HepG2 (cell line): ENCODE measurements around the gene TRPT1. TPM values are rescaled to one million over a fixed set of nuclear protein-coding genes. Genes with fewer than 3 reads are reported as not detected.
A peak's percentile ranks its signal among the peaks of the same experiment; 100 is the strongest.

ENCODE experiments used
- EHMT2 ChIP-seq: fragments of 200-600 bp; sonication (generic); IDR thresholded peaks from 2 replicates; pipeline ENCODE4 v1.7.0; 2017; ENCODE audit warnings: antibody characterized with exemption, low read depth, low read length, borderline replicate concordance
- HOXA5 ChIP-seq: sonication (generic); formaldehyde crosslinking; IDR thresholded peaks from 2 replicates; pipeline ENCODE4 v1.4.0; 2020; ENCODE audit warnings: missing genetic modification reagents
- NFKBIZ ChIP-seq: IDR thresholded peaks from 2 replicates; pipeline ENCODE4 v1.6.1; 2018; ENCODE audit warnings: missing genetic modification reagents, missing compliant biosample characterization
- NKX3-1 ChIP-seq: sonication (generic); formaldehyde crosslinking; IDR thresholded peaks from 2 replicates; pipeline ENCODE4 v1.5.0; 2020; ENCODE audit warnings: missing genetic modification reagents
- POGZ ChIP-seq: sonication (generic); formaldehyde crosslinking; IDR thresholded peaks from 2 replicates; pipeline ENCODE4 v1.4.0; 2020; ENCODE audit warnings: mild to moderate bottlenecking, missing genetic modification reagents
- RBAK ChIP-seq: sonication (generic); formaldehyde crosslinking; IDR thresholded peaks from 2 replicates; pipeline ENCODE4 v1.5.1; 2020; ENCODE audit warnings: mild to moderate bottlenecking, missing genetic modification reagents
- RCOR2 ChIP-seq: IDR thresholded peaks from 2 replicates; pipeline ENCODE4 v1.6.1; 2016; ENCODE audit warnings: missing biosample characterization, missing genetic modification reagents
- SAP130 ChIP-seq: IDR thresholded peaks from 2 replicates; pipeline ENCODE4 v1.6.1; 2016; ENCODE audit warnings: low read depth
- ZNF24 ChIP-seq: fragments of 450-650 bp; IDR thresholded peaks from 2 replicates; pipeline ENCODE4 v1.6.1; 2017; ENCODE audit warnings: antibody characterized with exemption, mild to moderate bottlenecking
- ZNF547 ChIP-seq: sonication (generic); formaldehyde crosslinking; IDR thresholded peaks from 2 replicates; pipeline ENCODE4 v1.5.1; 2020; ENCODE audit warnings: mild to moderate bottlenecking, missing genetic modification reagents
- polyA plus RNA-seq, 8 experiments: library from polyadenylated mRNA; depleted of rRNA in 3 of 8; stranded (reverse) in 7 of 8; unstranded in 1 of 8; fragments of >200 nt; fragmentation: Illumina TruSeq in 4 of 8; extraction: Trizol in 4 of 8; gene quantifications; 2 replicates each; pipeline versions ENCODE4 v1.2.1 to v1.2.3, GENCODE V29; 2011 to 2016; ENCODE audit warnings: low read depth in 4 of 8, missing spikeins in 1 of 8, mixed read lengths in 1 of 8; ENCODE audit not compliant: insufficient read depth in 1 of 8
- total RNA-seq, 5 experiments: library from RNA; depleted of rRNA; stranded (reverse); fragments of >200 nt; fragmentation: Illumina TruSeq; extraction: Trizol; gene quantifications; 2 replicates each; pipeline ENCODE4 v1.2.3, GENCODE V29; 2016; ENCODE audit warnings: low read depth in 1 of 5
- TF ChIP-seq, protein P1 (sequence below): sonication (generic); formaldehyde crosslinking; IDR thresholded peaks from 2 replicates; pipeline ENCODE4 v1.9.0; 2021; ENCODE audit warnings: mild to moderate bottlenecking, missing genetic modification reagents
- TF ChIP-seq, protein P2 (sequence below): sonication (generic); formaldehyde crosslinking; IDR thresholded peaks from 2 replicates; pipeline ENCODE4 v1.4.0; 2020; ENCODE audit warnings: missing genetic modification reagents
- TF ChIP-seq, protein P3 (sequence below): IDR thresholded peaks from 2 replicates; pipeline ENCODE4 v1.6.1; 2016; ENCODE audit warnings: mild to moderate bottlenecking, missing biosample characterization, missing genetic modification reagents
- TF ChIP-seq, protein P4 (sequence below): IDR thresholded peaks from 2 replicates; pipeline ENCODE4 v1.6.1; 2016; ENCODE audit warnings: missing compliant biosample characterization, missing genetic modification reagents, borderline replicate concordance
- TF ChIP-seq, protein P5 (sequence below): IDR thresholded peaks from 2 replicates; pipeline ENCODE4 v1.6.1; 2012; ENCODE audit warnings: inconsistent platforms
- TF ChIP-seq, protein P6 (sequence below): sonication (generic); formaldehyde crosslinking; conservative IDR thresholded peaks from 2 replicates; pipeline ENCODE4 v1.4.0; 2020; ENCODE audit warnings: missing genetic modification reagents

Gene TRPT1
- total and polyA plus RNA-seq, 2 of the 13 experiments (the other 11 are each of a cell fraction or from before 2014, with no cell fraction given): 24.8 to 40.7 TPM

DNA sequence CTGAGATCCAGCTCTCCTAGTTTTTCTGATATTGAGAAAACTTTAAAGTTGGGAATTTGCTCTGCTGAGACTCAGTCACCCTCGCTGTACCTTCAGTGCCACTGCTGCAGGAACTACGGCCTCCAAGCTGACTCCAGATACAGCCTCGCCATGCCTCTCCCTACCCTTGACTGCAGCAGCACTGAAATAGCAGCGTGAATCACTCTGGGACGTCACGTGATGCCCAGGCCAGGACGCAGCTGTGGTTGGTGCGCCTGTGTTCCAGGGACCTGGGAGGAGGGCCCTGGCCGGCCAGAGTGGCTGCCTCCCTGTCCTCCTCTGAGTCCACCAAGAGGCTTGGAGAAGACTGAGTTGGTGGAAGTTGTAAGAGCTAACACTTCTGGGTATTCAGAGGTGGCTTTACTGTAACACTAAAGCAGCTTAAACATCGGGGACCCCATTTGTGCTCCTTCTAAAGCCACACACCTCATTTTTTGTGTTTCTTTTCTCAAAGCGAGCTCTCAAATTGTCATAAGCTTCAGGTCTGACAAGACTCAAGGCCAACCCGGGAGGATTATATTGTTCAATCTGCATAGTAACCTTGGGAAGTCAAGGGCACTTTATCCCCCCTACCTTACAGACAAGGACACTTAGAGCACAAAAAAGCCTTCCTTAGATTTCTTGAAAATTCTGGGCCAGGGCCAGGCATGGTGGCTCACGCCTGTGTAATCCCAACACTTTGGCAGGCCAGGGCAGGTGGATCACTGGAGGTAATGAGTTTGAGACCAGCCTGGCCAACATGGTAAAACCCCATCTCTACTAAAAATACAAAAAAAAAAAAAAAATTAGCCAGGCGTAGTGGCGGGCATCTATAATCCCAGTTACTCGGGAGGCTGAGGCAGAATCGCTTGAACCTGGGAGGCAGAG lies 44.2 kb downstream of the TRPT1 start (continued):
- TF ChIP-seq, protein P1, sequence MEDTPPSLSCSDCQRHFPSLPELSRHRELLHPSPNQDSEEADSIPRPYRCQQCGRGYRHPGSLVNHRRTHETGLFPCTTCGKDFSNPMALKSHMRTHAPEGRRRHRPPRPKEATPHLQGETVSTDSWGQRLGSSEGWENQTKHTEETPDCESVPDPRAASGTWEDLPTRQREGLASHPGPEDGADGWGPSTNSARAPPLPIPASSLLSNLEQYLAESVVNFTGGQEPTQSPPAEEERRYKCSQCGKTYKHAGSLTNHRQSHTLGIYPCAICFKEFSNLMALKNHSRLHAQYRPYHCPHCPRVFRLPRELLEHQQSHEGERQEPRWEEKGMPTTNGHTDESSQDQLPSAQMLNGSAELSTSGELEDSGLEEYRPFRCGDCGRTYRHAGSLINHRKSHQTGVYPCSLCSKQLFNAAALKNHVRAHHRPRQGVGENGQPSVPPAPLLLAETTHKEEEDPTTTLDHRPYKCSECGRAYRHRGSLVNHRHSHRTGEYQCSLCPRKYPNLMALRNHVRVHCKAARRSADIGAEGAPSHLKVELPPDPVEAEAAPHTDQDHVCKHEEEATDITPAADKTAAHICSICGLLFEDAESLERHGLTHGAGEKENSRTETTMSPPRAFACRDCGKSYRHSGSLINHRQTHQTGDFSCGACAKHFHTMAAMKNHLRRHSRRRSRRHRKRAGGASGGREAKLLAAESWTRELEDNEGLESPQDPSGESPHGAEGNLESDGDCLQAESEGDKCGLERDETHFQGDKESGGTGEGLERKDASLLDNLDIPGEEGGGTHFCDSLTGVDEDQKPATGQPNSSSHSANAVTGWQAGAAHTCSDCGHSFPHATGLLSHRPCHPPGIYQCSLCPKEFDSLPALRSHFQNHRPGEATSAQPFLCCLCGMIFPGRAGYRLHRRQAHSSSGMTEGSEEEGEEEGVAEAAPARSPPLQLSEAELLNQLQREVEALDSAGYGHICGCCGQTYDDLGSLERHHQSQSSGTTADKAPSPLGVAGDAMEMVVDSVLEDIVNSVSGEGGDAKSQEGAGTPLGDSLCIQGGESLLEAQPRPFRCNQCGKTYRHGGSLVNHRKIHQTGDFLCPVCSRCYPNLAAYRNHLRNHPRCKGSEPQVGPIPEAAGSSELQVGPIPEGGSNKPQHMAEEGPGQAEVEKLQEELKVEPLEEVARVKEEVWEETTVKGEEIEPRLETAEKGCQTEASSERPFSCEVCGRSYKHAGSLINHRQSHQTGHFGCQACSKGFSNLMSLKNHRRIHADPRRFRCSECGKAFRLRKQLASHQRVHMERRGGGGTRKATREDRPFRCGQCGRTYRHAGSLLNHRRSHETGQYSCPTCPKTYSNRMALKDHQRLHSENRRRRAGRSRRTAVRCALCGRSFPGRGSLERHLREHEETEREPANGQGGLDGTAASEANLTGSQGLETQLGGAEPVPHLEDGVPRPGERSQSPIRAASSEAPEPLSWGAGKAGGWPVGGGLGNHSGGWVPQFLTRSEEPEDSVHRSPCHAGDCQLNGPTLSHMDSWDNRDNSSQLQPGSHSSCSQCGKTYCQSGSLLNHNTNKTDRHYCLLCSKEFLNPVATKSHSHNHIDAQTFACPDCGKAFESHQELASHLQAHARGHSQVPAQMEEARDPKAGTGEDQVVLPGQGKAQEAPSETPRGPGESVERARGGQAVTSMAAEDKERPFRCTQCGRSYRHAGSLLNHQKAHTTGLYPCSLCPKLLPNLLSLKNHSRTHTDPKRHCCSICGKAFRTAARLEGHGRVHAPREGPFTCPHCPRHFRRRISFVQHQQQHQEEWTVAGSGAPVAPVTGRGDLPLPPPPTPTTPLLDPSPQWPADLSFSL (CRISPR knock-in tag): no peak
- TF ChIP-seq, protein P2, sequence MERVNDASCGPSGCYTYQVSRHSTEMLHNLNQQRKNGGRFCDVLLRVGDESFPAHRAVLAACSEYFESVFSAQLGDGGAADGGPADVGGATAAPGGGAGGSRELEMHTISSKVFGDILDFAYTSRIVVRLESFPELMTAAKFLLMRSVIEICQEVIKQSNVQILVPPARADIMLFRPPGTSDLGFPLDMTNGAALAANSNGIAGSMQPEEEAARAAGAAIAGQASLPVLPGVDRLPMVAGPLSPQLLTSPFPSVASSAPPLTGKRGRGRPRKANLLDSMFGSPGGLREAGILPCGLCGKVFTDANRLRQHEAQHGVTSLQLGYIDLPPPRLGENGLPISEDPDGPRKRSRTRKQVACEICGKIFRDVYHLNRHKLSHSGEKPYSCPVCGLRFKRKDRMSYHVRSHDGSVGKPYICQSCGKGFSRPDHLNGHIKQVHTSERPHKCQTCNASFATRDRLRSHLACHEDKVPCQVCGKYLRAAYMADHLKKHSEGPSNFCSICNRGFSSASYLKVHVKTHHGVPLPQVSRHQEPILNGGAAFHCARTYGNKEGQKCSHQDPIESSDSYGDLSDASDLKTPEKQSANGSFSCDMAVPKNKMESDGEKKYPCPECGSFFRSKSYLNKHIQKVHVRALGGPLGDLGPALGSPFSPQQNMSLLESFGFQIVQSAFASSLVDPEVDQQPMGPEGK: no peak
- TF ChIP-seq POGZ (CRISPR knock-in tag): no peak
- TF ChIP-seq, protein P3, sequence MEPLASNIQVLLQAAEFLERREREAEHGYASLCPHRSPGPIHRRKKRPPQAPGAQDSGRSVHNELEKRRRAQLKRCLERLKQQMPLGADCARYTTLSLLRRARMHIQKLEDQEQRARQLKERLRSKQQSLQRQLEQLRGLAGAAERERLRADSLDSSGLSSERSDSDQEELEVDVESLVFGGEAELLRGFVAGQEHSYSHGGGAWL (CRISPR knock-in tag): no peak
- no peak for TF ChIP-seq NKX3-1
- TF ChIP-seq RCOR2 (CRISPR knock-in tag): no peak
- TF ChIP-seq, protein P4, sequence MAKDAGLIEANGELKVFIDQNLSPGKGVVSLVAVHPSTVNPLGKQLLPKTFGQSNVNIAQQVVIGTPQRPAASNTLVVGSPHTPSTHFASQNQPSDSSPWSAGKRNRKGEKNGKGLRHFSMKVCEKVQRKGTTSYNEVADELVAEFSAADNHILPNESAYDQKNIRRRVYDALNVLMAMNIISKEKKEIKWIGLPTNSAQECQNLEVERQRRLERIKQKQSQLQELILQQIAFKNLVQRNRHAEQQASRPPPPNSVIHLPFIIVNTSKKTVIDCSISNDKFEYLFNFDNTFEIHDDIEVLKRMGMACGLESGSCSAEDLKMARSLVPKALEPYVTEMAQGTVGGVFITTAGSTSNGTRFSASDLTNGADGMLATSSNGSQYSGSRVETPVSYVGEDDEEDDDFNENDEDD: peak; percentile 44; the same call in 1 of the 2 replicates
- TF ChIP-seq, protein P5, sequence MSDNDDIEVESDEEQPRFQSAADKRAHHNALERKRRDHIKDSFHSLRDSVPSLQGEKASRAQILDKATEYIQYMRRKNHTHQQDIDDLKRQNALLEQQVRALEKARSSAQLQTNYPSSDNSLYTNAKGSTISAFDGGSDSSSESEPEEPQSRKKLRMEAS: peak; percentile 82
- no peak for TF ChIP-seq HOXA5 (CRISPR knock-in tag)
- peak; percentile 81 for TF ChIP-seq SAP130
- TF ChIP-seq EHMT2: no peak
- TF ChIP-seq ZNF24: no peak
- TF ChIP-seq RBAK (CRISPR knock-in tag): no peak
- TF ChIP-seq ZNF547 (CRISPR knock-in tag): no peak
- TF ChIP-seq, protein P6, sequence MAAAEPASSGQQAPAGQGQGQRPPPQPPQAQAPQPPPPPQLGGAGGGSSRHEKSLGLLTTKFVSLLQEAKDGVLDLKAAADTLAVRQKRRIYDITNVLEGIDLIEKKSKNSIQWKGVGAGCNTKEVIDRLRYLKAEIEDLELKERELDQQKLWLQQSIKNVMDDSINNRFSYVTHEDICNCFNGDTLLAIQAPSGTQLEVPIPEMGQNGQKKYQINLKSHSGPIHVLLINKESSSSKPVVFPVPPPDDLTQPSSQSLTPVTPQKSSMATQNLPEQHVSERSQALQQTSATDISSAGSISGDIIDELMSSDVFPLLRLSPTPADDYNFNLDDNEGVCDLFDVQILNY: no peak
- no peak for TF ChIP-seq NFKBIZ (CRISPR knock-in tag)
